Suppressor macrophage (primary cell): ENCODE measurements around the gene NUDT2.

Experiments used
- DNase-seq, 4 experiments: peaks; one replicate each; pipeline ENCODE4 v3.0.0-alpha.2; 2020 to 2022

Gene NUDT2

DNA sequence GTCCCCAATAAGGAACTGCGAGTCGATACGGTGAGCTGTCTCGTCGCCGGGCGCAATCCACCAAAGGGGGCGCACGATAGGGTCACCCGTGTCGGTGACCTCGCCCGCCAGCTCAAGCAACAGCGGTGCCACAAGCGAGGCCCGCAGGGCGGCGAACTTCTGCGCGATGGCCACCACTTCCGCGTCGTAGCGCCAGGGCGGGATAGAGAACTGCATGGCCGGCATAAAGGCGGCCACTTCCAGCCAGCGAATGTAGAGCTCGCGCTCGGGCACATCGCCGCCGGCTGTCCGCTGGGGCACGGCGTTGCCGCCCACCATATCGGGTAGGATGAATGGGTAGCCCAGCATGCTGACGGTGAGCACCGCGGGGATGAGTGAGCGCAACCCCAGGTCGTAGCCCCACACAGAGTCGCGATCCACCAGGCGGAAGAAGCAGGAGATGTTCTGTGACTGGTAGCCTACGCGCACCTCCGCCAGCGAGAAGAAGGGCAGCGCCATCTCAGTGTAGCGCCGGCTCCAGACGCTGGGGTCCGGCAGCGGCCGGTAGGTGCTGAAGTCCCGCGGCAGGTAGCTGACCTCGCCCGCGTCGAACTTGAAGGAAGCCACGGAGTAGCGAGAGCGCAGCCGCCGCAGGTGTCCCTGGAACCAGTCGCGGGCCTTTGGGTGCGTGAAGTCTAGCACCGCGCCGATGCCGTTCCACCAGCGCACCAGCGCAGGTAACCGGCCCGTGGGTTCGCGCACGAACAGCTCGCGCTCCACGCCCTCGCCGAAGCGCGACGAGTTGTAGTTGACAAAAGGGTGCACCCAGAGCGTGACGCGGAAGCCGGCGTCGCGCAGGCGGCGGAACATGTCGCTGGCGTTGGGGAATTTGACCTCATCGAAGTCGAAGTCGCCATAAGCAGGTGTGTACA, 41.9 kb downstream of the NUDT2 start:
- peak in 1 of 4 experiments; percentile 33 for DNase-seq

DNA sequence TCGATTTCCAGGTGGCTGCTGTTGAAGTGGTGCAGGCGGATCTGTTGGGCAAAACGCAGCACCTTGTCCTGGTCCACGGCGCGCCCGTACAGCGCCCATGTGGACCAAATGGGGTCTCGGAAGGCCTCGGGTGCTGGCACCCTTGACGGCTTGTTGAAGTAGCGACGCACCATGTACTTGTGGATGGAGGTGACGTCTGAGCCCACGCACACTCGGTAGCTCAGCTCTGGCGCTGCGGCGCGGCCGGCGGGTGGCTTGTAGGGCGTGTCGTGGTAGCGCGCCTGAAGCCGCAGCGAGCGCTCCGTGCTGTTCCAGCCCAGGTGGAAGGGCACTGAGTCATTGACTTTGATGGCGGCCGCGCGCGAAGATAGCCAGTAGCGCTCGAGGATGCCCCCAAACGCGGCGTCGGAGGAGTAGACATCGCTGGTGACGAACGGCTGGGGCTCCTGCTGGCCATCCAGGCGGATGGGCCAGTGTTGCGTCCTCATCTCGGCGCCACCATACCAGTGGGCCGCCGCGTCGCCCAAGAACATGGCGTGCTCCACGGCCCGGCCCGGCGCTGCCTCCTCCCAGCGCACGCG, 42.6 kb downstream of the NUDT2 start:
- no peak for DNase-seq

DNA sequence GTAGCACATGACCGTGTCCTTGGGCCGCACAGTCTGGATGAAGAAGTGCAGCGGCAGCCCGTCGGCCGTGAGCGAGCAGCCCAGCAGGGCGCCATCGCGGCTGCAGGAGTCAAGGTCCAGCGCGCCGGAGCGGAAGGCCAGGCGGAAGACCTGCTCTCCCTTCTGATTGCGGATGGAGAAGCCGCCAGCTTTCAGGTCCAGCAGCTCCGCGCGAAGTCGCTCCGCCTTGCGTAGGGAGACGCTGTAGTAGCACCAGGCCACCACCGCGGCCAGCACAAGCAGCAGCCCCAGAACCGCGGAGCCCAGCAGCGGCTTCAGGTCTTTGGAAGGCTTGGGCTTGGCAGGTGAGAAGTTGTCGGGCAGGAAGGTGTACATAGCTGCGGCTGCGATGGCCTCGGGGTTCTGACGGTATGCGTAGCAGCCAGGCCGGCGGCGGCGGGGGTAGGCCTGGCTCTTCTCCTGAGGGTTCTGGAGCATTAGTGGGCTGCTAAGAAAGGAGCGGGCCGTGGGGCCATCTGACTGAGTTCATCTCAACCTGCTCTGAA, 43.2 kb downstream of the NUDT2 start:
- DNase-seq, result no peak

DNA sequence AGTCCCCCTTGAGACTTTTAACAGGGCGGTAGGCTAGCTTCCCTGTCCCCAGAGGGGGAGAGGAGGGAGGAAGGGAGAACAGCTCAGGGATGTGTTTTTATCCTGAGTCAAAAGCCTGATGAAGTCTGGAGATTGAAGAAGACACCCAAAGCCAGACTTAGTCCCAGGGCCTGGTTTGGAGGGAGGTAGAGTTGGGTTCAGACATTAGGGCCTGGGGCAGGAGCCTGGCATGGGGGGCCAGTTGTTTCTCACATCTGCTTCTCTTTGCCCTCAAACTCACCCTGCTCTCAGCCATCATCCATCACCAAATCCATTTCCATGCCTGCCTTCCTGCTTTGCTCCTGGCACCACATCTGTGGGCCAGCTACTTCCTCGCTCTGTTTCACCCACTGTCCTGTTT, 44.4 kb downstream of the NUDT2 start:
- DNase-seq, result peak in 1 of 4 experiments; percentile 36

GRCh38 chr9:34374339-34374738, 45.0 kb downstream of the NUDT2 start:
- no peak for DNase-seq

GRCh38 chr9:34374905-34375552, 45.7 kb downstream of the NUDT2 start:
- DNase-seq, result no peak

- DNase-seq, result peak in 1 of 4 experiments; percentile 16
These were observed 46.7 kb downstream of the NUDT2 start for GRCh38 chr9:34375901-34376595.

- DNase-seq, result peak; percentile 93 to 97 (median 95)
These were observed 47.4 kb downstream of the NUDT2 start, which contains the start of gene MYORG for GRCh38 chr9:34376596-34377403. Gene MYORG (minus strand): TSS chr9:34376898. CDS start chr9:34372943, 3,955 bp downstream.

DNA sequence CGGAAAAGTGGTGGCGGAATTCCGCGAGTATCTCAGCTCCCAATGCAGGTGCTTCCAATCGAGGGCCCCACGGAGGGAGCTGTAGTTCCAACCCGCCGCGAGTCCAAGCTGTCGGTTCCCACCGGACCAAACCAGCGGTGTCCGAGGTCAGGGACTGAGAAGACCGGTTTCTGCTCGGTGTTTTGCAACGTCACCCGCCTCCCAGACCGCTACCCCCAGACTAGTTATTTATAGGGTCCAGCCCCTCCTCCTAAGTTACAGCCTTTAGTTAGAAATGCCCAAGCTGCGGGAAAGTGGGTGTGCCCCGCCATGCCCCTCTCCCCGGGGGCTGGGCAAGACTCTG, 48.0 kb downstream of the NUDT2 start:
- peak in 2 of 4 experiments; percentile 27 to 29 for DNase-seq

DNA sequence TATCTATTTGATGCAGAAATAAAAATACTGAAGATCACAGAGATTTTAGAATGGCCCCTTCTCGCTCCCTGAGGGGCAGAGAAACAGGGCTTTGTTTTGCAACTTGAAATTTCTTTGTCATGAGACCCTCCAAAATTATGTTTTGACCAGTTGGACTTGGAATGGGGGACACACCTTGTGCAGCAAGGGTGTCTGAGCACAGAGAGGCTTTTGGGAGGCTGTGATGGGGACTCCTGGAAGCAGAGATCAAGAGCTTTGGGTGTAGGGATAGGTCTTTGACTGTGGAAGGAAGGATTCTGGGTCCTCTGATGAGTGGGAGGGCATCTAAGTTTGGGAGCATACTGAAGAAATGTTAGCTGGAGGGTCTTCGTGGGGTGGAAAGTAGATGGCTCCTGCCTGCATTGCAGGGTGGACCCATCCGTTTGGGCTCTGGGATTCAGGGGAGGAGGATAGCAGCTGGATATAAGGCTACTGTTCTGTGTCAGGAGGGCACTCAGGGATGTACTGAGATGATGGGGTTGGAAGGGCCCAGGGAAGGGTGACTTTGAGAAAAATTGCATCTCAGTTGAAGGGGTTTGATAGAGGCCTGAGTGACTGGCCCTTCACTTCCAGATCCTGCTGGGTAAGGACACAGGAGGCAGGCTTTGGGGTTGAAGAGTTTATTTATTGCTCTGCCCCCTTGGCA, 49.1 kb downstream of the NUDT2 start:
- no peak for DNase-seq

DNA sequence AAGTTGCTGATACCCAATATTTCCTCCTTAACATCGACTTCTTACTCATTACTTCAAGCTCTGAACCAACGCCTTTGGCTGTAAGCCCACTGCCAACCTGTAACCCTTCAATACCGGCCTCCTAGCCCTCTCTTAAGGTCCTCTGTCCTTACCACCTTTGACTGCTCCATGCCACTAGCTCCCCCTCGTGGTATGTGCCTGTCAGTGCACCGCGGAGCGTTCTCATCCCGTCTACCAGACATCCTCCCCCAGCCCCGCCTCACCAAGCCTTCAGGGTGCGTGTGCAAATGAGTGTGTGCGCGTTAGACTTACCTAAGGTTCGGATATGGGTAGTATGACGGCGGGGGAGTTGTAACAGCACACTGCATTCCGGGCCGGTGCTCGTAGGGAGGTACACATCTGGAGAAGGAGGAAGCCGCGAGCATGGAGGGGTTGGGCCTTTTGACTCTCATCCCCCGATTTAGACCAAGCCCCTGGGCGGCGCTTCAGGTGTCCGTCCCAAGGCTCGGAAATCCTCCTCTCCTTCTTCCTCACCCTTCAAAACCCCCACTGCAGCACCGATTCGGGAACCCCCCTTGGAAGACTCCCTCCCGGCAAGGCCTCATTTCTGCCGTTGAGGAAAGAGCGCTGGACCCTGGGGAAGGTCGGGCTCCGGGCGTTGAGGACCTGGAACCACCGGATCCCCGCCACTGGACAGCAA, 50.1 kb downstream of the NUDT2 start:
- DNase-seq, result peak; percentile 87 to 91 (median 90)

GRCh38 chr9:34380034-34380510, 50.7 kb downstream of the NUDT2 start:
- peak in 1 of 4 experiments; percentile 12 for DNase-seq

DNA sequence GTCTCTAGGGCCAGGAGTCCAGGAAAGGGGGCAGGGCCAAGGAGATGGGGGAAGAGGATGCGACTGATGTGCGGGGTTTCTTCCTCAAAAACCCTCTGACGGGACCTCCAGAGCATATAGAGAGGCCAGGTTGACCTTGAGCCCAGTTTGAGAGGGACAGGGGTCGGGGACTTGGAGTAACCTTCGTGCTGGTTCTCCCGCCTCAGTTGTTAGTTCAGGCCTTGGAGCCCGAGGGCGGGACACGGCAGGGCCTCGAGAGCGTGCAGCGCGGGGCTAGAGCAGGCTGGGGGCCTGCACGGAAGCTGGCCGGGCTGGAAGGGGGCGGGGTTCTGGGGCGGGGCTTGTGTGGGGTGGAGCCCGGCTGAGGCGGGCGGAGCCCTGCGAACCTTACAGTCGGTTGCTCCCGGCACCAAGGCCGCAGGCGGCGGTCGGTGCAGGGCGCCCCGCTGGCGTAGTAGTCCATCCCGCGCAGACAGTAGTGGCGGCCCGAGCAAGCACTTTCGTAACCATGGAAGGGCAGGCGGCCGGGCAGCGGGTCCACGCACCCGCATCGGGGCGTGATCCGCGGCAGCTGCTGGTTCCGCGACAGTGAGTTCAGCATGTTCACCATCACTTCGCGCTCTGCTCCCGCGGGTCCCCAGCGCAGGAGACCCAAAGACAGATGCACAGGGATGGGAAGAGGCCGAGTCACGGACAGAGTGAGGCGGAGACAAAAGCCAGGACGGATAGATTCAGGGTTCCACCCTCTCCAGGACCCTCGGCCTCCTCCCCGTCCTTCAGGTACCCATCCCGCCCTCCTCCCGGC, 51.3 kb downstream of the NUDT2 start:
- DNase-seq, result peak; percentile 80 to 91 (median 85)

DNA sequence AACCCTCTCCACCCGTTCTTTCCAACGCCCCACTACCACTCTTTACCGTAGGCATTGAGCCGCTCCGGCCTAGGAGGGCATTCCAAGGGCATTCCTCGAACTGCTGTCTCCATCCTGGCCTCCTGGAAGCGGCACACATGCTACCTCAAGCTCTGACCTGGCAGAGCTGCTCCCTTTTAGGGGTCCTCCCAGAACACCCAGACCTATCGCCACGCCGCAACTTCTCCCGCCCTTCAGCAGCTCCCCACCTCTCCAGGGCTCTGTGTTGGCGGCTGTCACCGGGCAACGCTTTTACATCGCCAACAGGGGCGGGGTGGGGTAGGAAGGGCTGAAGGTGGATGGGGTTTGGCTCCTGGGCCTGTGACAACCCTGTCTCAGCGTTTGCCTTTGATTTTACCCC, 52.0 kb downstream of the NUDT2 start:
- DNase-seq, result no peak

GRCh38 chr9:34382054-34382453, 52.7 kb downstream of the NUDT2 start:
- no peak for DNase-seq

DNA sequence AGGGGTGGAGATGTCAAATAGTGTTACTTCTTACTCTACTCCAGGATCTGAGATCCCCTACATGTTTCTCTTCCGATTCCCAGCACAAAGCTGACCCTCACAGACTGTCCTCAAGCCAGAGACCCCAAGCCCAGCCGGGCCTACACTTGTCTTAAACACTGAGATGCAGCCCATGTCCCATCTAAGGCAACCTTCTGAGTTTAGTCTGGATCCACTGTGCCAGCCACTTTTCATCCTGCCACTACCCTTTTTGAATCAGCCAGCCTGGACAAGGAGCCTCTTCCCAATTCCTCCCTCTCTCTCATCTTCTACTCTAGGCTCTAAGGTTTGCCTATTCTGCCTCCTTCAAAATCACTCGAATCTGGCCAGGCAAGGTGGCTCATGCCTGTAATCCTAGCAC, 53.5 kb downstream of the NUDT2 start:
- no peak for DNase-seq

GRCh38 chr9:34383904-34384303, 54.5 kb downstream of the NUDT2 start:
- DNase-seq, result no peak

DNA sequence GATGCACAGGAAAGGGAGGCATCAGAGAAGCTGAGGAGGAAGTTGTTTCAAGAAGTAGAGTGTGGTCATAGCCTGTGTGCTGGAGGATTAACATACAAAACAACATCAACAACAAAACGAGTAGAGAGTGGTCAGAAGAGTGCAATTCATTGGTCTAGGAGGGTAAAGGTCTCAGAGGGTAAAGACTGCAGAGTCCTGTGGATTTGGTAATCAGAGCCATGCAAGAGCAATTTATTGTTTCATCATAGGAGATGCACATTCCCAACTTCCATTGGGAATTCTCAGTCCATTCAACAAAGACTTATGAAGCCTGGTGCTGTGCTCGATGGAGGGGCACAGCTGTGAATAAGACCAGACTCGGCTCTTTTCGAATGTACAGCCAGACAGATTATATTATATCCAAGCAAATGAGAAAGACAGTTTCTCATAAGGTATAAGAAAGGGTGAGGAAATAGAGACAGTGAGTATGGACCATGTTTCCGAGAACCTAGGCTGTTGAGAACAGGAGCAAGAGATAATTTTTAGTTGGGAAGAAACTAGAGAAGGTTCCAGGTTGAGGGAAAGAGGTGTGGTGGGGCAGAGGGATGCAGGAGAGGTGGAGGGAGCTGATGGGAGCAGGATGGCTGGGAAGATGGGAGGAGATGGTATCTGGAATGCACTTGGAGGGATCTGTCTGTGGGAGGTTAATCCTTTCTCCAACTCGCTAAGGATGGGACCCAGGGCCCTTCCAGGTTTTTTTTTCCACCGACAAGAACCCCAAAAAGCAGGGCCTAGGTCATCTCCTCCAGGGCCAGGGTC, 55.2 kb downstream of the NUDT2 start:
- DNase-seq, result peak; percentile 16 to 43 (median 29)
